Stimulated activated naive CD4-positive, alpha-beta T cell treated with Interleukin-2 at 50 U/mL for 16 hours (primary cell): Measurements from ENCODE around the gene SLC41A3.

Source experiments
- DNase-seq: peaks from one replicate; lab custom pipeline; 2025; lab: John Stamatoyannopoulos, UW

SLC41A3 gene

DNA sequence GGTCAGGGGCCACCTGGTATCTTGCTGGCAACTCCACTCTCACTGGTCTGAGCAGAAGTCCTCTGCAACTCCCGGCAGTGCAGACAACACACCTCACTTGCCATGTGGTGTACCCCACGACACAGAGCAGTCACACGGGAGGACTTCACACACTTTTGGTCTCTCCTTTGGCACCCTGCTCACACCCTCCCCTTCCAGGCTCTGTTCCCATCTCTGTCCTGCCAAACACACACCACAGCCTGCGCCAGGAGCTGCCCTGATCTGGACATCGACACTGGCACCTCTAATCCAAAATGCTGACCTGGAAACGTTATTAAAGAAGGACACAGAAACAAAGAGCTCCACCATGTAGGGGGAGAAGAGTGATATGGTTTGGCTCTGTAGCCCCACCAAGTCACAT lies 57.2 kb downstream of the SLC41A3 start:
- DNase-seq: no peak

DNA sequence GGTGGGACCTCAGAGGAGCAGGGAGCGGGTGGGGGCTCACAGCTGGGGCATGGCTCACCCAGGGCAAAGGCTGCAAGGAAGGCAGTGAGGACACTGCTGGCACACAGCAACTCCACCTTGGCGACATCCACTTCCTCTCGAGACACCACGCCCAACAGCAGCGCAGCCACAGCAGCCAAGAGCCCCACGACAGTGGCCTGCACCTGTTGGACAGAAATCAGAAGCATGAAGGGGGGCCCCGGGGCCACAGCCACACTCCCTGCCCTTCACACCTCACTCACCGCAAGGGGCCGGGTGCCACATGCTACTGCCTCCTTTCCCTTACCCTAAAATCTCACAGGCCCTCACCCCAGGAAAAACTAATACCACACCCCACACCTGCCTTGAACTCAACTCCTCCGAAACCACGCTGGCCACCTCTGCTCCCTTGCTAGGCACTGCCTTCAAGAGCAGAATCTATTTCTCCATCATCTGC lies 57.6 kb downstream of the SLC41A3 start:
- DNase-seq: no peak

DNA sequence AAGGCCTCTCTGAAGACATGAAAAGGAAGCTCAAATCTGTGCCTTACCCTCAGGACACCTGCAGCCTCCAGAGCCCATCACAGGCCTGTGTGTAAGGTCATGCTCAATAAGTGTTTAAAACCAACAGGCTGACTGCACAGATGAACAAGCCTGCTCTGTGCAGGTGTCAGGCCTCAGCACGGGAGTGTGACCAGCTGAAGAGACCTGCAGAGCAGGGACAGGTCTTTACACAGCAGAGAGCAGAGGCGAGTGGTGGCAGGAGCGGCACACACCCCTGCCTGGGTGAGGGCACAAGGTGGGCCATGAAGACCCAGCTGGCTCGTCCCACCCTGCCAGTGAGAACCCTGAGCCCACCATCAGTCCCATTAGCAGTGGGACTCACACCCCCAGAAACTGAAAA lies 58.1 kb downstream of the SLC41A3 start:
- no peak for DNase-seq

DNA sequence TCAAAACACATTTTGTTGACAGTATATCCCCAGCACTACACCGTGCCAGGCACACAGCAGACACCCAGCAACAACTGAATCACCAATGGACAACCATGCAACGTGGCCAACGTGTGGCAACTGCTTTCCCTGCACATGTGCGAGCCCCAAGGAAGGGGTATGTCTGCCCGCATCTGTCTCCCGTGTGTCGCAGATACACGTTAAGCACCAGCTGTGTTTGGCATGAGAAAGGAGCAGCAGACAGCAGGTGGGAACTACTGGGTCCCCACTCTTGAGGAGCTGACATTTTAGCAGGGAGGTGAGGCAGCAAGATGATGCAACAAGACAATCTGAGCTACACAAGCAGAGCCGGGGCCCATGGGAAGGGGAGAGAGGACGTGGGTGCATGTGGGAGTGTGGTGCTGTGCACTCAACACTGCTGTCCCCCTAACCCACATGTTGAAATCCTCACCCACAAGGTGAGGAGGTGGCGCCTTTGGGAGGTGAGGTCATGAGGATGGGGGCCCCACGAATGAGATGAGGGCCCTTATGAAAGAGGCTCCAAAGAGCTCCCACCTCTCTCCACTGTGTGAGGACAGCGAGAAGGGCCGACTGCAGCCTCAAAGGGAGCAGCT lies 58.7 kb downstream of the SLC41A3 start:
- no peak for DNase-seq

DNA sequence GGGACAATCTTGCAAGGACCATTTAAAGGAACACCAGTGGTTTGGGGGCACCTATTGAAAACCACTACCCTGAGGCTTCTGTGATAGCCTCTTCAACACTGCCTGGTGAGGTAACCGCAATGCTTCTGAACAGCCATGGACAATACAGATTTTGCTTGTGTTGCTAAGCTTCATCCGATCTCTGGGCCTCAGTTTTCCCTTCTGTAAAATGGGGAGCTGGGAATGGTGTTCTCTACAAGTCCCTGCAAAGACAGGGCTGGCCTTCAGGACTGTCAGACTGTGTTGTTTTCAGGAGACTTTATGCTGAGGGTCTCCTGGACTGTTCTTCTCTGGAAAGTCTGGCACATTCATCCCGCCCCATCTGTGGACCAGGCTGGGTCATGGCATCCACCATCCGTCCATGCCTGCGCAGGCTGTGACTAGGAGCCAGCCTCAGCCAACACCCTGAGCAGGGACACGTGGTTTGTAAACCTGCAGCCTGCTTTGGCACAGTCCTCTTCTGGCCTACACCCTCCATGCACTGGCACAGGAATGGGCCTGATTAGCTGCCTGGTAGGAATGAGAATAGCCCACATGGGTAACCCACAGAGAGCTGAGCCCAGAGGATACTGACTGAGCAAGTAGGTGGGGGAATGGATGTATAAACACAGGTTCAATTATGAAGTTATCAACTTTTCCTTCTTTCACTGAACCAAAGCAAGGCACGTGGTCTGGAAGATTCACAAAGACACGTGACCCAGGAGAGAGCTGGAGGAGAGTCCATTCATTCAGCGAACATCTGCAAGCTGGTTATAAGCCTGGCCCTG lies 59.7 kb downstream of the SLC41A3 start:
- no peak for DNase-seq

DNA sequence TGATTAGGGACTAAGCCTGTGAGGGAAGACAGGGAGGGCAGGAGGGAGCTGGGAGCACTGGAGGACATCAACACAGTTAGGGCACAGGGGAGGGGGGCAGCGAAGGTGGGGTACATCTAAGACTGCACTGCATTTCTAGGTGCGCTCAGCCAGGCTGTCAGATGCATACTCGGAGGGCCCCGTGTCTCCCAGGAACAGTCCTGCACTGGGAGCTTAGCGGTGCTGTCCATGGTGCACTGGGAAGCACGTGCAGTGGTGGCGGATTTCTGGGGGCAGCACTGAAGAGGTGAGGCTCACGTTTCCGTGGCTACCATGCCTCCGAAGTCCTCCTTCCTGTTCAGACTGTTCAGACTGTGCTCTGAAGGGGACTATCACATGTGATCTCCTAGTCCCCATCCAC lies 60.5 kb downstream of the SLC41A3 start:
- no peak for DNase-seq

DNA sequence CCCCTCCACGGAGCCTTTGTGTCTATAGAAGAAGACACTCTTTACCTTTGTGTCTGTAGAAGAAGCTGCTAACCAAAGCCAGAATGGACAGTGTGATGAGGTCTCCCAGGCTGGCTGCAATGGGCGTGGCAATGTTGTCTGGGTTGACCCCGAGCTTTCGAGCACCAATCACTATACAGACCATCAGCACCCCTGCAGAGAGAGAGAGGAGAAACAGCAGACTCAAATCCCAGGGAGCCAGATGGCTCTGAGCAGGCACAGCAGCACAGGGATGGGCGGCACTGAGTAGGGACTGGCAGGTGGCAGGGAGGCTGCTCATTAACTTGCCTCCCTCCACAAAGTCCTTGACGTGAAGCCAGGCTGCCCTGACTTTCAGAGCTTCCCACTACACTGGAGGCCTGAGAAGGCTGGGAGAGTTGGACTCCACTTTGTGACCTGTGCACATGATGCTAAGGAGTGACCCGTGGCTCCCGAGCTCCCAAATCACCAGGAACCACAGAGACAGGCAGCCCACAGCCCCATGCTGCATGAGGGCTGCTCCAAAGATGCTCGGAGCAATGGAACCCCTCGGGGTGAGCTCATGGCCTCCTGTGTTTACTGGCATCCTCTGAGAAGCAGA lies 61.1 kb downstream of the SLC41A3 start:
- no peak for DNase-seq

DNA sequence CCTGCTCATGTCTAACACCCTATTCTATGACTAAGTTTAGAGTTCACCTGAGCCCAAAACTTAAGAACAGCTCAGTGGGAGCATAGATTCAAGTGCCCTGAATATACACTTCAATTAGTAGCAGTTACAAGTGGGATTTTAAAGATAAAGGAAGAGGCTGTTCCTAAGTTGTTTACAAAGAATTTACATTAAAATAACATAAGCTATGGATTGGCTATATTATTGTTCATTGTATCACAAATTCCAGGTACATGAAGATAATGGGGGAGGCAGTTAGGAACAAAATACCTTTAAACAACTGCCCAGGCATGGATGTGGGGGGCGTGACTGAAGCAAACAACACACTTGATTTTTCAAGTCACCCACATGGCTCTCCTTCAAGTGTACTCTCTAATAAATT lies 62.2 kb downstream of the SLC41A3 start:
- no peak for DNase-seq

DNA sequence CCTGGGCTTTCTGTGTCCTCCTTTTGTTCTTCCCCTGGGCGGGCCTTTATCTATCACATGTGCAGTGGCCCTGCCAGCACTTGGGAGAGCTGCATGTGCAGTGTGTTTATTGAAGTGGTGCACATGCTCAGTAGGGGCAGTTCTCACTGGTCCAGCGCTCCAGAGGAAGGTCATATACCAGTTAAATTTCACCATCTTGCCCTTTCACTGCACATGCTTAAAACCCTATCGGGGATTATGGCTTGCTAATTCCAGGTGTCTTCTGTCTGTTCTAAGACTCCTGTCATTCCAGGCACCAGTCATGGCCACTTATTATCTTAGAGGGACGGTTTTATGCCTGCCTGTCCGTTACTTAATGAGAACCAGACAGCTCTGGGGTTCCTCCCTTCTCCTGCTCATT lies 62.7 kb downstream of the SLC41A3 start:
- no peak for DNase-seq

DNA sequence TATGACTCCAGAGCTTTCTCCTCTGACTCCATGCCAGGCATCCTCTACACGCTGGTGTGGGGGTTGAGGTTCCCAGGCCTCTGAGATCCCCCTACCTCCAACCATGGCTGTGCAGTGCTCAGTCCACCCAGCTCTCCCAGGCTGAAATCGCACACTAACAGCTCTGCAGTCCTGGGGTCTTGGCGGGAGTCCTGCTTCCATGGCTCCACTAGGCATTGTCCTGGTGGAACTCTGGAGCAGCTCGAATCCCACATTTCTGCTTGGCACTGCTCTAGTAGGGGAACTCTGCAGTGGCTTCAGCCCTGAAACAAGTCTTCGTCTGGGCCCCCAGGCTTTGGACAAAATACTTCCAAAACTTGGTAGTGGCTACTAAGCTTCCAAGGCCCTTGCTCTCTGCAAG lies 64.2 kb downstream of the SLC41A3 start:
- DNase-seq: no peak

DNA sequence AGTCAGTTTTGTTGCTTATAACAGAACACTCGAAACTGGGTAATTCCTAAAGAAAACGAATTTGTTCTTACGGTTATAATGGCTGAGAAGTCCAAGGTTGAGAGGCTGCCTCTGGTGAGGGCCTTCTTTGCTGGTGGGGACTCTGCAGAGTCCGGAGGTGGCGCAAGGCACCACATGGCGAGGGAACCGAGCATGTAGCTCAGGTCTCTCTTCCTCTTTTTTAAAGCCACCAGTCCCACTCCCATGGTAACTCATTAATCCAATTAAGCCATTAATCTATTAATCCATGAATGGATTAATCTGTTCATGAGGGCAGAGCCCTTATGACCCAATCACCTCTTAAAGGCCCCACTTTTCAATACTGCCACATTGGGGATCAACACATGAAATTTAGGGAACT lies 64.9 kb downstream of the SLC41A3 start:
- no peak for DNase-seq

DNA sequence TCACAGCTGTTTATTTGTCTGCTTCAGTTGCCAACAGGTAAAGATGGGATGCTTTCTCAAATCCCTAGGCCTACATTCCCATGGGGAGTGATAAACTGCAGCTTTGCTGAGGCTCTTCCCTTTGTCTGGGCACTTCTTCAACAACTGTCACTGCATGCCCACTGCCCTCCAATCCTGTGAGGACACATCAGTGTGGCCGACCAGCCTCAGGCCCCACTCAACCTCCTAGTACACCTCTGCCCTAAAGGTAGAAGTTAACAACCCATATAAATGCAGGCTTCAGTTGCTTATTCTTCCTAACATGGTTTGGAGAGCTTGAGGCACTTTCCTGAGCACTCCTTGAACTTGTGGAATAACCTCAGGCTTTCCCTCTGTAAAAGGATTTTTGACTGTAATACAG lies 65.4 kb downstream of the SLC41A3 start:
- DNase-seq: no peak

DNA sequence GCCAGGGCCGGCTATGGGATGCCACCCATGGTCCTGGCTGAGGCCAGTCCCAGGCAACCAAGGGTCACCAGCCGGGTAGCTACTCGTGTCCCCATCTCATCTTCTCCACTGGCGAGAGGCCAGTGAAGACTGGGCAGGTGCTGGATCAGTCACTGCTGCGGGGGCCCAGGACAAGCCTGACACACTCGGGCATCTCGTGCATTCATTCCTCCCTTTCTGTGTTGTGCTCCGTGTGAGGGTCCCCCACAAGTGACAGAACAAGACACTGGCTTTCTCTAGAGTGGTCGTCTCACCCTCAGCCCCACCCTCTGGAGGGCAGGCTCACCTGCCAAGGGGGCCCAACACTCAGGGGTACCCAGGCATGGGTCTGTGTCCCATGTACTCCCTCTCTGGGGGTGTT lies 66.6 kb downstream of the SLC41A3 start:
- no peak for DNase-seq

DNA sequence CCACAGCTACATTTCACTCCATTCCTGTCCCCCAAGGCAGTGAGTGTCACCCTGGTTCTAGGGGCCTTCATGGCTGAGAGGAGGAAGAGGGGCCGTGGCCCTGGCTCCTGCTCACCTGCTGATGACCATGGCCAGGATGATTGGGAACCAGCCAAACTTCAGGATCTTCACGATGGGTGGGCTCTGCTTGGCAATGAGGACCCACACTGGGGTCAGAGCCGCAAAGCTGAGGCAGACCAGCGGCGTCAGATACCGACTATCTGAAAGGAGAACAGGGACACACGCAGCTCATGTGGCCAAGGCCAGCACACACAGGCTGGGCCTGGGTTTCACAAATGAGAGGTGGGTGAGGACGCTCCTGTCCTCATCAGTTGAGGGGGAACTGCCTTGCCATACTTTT lies 67.3 kb downstream of the SLC41A3 start:
- DNase-seq: no peak

DNA sequence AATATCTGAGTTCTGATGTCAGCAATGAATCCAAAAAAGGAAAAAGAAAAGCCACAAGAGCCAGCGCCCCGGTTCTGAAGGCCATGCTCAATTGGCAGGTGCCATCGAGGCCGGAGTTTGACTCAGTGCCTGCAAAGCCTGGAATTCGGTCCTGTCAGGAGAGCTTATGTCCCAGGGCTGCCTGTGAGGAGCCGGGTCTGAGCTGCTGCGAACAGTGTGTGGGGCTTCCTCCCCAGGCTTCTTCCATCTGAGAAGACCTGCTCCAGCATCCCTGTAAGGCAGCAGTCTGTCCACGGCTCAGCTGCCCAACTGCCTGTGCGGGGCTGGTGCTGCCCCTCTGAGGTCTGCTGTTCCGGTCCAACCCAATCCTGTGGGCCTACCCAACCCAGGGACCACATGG lies 68.8 kb downstream of the SLC41A3 start:
- DNase-seq: no peak

DNA sequence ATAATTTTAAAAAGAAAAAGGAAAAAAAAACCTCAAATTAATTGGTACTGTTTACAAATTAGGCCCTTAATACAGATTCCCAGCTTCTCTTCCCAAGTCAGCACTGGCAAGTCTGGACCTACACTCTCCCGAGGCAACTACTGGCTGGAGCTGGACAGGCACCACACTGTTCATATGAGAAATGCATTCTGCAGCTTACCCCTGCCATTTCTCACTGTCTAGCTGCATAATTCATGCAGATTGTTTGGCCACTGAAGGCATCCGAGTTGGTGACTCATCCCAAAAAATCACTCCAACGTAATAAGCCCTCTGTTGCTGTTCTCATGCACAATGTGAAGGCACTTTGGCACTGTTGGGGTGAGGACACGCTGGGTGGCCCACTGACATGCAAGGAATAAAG lies 69.7 kb downstream of the SLC41A3 start:
- DNase-seq: no peak

DNA sequence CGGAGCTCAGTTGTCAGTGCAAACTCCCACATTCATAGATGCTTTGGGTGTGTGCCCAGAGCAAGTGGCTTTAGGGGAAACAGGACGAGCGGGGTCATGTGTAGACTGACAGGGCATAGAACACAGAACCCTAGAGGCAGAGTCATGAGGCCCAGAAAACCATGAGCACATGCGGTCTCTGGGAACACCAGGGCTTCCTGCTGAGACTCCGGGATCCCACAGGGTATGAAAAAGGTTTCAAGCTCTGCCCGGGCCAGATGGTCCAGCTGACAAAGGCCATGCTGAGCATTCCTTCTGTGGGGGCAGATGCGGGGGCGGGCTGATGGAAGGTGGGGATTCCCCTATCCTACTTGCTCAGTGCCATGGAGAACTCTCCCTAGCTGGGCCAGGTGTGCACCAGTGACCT lies 70.2 kb downstream of the SLC41A3 start:
- no peak for DNase-seq

DNA sequence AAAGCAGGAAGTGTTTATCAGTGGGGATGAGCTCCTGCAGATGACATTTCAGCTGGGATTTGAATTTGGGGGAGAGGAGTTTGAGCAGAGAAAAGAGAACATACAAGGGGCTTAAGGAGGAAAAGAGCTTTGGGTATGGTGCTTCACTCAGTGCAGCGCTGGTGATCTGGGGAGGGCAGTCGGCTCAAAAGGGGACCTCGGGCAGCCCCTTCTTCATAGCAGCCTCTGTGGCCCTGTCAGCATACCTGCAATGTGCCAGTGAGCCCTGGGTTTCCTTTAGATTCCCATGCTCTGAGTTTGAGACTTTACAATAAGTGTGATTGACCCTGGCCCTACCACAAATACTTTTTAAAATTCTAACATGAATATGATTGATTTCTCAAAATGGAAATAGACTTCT lies 74.7 kb downstream of the SLC41A3 start:
- DNase-seq: no peak

DNA sequence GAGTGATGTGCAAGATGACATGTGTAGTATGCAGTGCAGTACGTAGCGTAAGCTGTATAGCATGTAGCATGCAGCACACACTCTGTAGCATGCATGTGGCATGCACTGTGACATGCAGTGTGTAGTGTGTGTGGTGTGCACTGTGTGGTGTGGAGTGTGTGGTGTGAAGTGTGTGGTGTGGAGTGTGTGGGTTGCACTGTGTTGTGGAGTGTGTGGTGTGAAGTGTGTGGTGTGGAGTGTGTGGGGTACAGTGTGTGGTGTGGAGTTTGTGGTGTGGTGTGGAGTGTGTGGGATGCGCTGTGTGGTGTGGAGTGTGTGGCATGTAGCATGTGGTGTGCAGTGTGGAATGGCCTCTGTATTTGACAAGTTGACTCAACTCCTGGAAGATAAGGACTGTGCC lies 75.7 kb downstream of the SLC41A3 start:
- DNase-seq: no peak

DNA sequence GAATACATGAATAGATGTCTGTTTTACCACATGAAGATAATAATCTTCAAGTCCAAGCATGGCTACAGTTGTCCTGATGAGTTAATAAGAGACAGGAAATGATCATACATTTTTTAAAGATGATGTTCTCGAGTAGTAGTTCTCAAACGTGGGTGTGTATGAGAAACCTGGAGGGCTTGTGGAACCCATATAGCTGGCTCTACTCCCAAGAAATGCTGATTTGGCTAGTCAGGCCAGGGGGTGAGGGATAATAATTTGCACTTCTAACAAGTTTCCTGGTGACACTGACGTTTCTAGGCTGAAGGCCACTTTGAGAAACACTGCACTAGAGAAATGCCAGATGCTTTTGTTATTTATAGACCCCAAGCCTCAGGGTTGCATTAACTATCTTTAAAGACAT lies 78.0 kb downstream of the SLC41A3 start:
- no peak for DNase-seq

DNA sequence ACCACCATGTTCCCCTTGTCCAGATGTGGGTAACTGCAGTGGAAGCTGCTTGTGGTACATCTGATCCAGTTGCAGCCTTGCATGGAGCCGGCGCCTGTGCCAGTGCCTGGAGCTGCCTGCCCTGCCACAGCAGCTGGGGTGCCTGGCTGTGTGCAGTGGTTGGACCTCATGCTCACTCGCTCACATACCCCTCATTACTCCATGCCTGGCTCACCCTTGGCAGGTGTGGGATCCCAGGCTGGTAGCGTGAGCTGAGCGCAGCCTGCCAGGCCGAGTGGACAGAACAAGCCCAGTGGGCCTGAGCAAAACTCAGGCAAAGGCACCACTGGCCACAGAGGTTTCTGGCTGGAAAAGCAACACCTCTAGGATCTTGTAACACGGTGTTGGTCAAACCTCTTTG lies 79.2 kb downstream of the SLC41A3 start:
- DNase-seq: no peak

DNA sequence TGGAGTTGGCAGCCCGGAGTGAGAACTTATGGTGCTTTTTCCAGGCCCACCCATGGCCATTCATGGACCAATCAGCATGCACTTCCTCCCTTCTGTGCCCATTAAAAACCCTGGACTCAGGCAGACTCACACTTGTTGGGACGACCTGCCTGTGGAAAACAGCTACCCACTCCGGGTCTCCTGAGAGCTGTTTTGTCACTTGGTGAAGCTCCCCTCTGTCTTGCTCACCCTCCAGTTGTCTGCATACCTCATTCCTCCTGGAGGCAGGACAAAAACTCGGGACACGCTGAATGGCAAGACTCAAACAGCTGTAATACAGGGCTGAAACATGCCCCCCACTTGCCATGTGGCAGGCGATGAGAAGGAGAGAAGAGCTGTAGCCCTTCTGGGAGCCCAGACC lies 79.7 kb downstream of the SLC41A3 start:
- DNase-seq: no peak

DNA sequence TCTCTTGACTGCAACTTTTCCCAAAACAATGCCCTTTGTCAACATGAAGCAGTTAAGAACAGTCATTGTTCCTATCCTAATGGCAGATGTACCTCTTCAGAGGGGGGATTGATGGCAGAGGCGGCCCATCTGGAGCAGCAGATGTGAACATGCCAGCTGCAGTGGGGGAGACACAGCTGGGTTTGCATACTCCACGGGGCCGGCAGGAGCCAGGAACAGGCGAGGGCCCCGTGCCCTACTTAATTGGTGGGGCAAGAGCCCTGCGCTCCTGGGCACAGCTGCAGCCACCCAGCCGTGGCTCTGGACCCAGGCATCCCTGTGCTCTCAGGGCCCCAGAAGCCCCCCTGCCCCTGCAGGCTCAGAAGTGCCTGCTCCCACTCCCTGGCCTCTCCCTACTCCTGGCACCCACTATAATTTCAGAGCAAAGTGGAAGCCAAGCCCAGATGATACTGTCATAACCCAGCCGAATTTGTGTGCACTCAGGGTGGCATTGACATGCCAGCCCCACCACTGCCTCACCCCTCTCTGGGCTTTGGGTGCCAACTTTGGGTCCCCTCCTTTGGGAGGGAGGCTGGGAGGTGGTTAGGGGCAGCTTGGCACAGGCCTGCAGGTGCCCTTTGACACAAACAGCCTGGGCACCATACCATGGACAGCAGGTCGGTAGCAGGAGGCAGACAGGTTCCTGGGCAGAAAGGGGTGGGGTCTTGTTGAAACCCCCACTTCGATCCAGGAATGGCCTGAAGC lies 80.3 kb downstream of the SLC41A3 start:
- no peak for DNase-seq
